GM21723 (cell line): Measurements from ENCODE around the gene PAK2.
"Not testable (repeated sequence)": the region's sequence is repeated elsewhere in the genome, so short reads cannot be mapped to it uniquely, and the experiment has no call there.

Experiments used
- ATAC-seq: cut with Tn5 transposase; IDR thresholded peaks from one replicate; pipeline ENCODE4 v1.9.1; 2021; ENCODE audit warnings: mild to moderate bottlenecking, moderate library complexity; ENCODE audit not compliant: unreplicated experiment

Gene PAK2

DNA sequence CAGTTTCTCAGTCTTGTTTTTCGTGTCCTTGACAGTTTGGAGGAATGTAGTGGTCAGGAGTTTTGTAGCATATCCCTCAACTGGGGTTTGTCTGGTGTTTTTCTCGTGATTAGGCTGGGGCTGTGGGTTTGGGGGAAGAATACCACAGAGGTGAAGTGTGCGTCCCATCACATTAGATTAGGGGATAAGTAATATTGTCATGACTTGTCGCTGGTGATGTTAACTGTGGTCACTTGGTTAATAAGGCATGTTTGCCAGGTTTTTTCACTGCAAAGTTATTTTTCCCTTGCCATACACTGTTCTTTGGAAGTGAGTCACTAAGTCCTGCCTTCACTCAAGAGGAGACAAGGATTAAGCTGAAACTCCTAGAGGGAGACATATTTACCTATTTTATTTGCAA lies 39.1 kb downstream of the PAK2 start:
- ATAC-seq = no peak

DNA sequence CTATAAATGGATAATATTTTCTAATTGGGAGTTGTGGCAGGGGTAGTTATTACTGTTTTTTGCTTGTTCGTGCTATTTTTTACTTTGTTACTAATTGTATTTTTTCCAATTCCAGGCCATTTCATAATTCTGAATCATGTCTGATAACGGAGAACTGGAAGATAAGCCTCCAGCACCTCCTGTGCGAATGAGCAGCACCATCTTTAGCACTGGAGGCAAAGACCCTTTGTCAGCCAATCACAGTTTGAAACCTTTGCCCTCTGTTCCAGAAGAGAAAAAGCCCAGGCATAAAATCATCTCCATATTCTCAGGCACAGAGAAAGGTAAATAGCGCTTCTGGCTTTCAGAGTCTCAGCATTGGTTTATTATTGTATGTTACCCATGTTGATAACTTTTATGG lies 42.9 kb downstream of the PAK2 start:
- no peak for ATAC-seq

- ATAC-seq = no peak
These were observed 48.9 kb downstream of the PAK2 start for GRCh38 chr3:196788528-196788927.

- ATAC-seq = no peak
These were observed 50.3 kb downstream of the PAK2 start for GRCh38 chr3:196789885-196790359.

GRCh38 chr3:196790636-196791035 lies 51.0 kb downstream of the PAK2 start:
- no peak for ATAC-seq

DNA sequence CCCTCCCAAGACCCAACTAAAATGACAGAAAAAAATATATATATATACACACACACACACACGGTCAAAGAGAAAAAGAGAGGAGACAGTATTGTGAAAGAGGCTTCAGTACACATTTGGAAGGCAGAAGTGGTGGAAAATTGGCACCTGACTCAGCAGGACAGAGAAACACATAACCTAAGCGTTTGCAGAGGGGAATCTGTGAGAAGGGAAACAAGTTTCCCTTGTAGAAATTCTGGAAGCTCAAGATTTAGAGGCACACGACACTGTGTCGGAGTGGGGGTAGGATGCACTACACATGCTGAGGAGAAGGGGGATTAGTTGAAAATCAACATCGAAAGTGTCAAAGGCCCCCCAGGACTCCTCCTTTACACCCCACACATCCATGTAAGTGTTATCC lies 53.1 kb downstream of the PAK2 start:
- no peak for ATAC-seq

- no peak for ATAC-seq
These were observed 53.6 kb downstream of the PAK2 start for GRCh38 chr3:196793246-196793645.

- no peak for ATAC-seq
These were observed 54.8 kb downstream of the PAK2 start for GRCh38 chr3:196794467-196794866.

GRCh38 chr3:196796317-196796716 lies 56.7 kb downstream of the PAK2 start:
- ATAC-seq = no peak

- ATAC-seq = no peak
These were observed 61.2 kb downstream of the PAK2 start for GRCh38 chr3:196800742-196801434.

GRCh38 chr3:196803891-196804468 lies 64.3 kb downstream of the PAK2 start:
- ATAC-seq = no peak

GRCh38 chr3:196804773-196805172 lies 65.1 kb downstream of the PAK2 start:
- no peak for ATAC-seq

- no peak for ATAC-seq
These were observed 71.4 kb downstream of the PAK2 start for GRCh38 chr3:196810963-196811581.

- no peak for ATAC-seq
These were observed 73.2 kb downstream of the PAK2 start for GRCh38 chr3:196812853-196813252.

DNA sequence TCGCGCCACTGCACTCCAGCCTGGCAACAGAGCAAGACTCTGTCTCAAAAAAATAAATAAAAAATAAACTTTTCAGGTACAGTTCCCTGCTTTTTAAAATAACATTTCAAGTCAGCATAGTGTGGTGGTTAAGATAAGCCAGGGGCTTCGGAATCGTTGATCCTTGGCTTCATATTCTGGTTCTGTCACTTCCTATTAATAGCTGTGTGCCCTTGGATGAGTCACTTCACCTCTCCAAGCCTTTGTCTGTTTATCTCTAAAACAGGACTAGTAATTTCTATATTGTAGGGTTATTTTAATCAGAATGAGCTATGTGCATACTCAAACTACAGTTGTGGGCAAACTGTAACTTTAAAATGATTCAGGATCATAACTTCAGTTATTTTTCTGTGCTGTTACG lies 74.2 kb downstream of the PAK2 start:
- no peak for ATAC-seq

DNA sequence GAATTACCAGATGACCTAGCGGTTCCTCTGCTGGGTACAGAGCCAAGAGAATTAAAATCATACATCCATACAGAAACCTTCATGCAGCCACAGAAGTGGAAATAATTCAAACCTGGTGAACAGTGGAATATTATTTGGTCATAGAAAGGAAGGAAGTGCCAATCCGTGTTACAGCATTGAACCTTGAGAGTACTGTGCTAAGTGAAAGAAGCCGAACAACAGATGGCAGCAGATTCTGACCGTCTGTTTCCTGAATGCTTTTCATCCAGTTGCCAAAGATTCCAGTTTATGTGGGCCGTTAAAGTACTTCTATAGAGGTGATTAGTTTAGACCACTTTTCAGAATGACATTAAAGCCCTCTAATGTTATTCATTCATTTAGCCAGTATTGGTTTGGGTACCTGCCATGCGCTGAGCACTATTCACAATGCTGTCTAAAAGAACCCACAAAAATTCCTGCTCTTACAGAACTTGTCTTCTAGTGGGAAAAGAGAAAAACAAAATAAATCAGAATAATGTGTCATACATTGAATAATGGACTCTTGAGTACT lies 82.2 kb downstream of the PAK2 start:
- ATAC-seq = no peak

- ATAC-seq = not testable (repeated sequence)
These were observed 90.0 kb downstream of the PAK2 start for GRCh38 chr3:196829651-196830050.

GRCh38 chr3:196835086-196835485 lies 95.4 kb downstream of the PAK2 start:
- ATAC-seq = no peak

DNA sequence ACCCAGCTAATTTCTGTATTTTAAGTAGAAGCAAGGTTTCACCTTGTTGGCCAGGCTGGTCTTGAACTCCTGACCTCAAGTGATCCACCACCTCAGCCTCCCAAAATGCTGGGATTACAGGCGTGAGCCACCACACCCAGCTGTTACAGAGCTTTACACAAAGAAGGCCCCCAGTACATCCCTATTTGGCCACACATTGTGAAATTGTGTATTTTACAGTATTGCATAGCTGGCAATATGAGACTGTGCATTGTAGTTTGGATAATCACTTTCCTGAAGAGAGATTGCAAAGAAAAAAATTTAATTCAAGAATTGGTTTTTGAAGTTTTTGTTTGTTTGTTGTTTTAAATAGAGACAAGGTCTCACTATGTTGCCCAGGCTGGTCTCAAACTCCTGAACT lies 97.0 kb downstream of the PAK2 start:
- ATAC-seq = not testable (repeated sequence)

- no peak for ATAC-seq
These were observed 98.3 kb downstream of the PAK2 start for GRCh38 chr3:196837819-196838420.

DNA sequence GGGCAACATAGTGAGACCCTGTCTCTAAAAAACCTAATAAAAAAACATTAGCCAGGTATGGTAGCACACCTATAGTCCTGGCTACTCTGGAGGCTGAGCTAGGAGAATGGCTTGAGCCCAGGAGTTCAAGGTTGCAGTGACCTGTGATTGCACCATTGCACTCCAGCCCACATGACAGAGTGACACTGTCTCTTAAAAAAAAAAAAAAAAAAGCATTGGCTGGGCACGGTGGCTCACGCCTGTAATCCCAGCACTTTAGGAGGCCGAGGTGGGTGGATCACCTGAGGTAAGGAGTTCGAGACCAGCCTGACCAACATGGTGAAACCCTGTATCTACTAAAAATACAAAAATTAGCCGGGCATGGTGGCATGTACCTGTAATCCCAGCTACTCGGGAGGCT lies 99.7 kb downstream of the PAK2 start:
- ATAC-seq = not testable (repeated sequence)
